Testis (tissue), 2 donors: ENCODE data around the gene PHYKPL.

Experiments used
- POLR2A ChIP-seq: fragments of 450-650 bp; IDR thresholded peaks from one replicate; pipeline ENCODE4 v1.6.1; 2017; ENCODE audit warnings: antibody characterized with exemption, mild to moderate bottlenecking, moderate library complexity
- TF ChIP-seq, protein P1 (sequence below), 3 experiments: fragments of 450-650 bp in 2 of 3; fragments of 200-600 bp in 1 of 3; sonication (generic) in 1 of 3; IDR thresholded peaks; one replicate each; pipeline ENCODE4 v1.5.1; 2016 to 2019; ENCODE audit warnings: antibody characterized with exemption in 3 of 3, mild to moderate bottlenecking in 2 of 3, moderate library complexity in 1 of 3

DNA sequence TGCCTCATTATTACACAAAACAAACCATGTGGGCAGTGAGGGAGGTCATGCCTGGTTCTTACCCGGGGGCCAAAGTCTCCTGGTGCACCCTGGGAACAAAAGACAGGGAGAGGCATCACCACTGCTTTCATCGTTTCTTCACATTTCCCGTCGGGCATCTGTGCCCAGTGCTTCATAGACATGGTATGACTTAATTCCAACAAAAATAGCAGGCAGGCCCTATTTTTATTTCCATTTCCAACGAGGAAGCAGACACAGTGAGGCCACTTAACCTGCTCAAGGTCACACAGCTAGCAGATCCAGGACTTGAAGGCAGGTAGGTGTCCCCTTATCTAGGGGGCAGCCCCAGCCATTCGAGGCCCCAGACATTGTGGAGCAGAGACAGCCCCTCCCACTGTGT, 34.6 kb upstream of the PHYKPL start:
- TF ChIP-seq, protein P1, sequence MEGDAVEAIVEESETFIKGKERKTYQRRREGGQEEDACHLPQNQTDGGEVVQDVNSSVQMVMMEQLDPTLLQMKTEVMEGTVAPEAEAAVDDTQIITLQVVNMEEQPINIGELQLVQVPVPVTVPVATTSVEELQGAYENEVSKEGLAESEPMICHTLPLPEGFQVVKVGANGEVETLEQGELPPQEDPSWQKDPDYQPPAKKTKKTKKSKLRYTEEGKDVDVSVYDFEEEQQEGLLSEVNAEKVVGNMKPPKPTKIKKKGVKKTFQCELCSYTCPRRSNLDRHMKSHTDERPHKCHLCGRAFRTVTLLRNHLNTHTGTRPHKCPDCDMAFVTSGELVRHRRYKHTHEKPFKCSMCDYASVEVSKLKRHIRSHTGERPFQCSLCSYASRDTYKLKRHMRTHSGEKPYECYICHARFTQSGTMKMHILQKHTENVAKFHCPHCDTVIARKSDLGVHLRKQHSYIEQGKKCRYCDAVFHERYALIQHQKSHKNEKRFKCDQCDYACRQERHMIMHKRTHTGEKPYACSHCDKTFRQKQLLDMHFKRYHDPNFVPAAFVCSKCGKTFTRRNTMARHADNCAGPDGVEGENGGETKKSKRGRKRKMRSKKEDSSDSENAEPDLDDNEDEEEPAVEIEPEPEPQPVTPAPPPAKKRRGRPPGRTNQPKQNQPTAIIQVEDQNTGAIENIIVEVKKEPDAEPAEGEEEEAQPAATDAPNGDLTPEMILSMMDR (IDR thresholded peaks at IDR 0.05) = no peak
- no peak for TF ChIP-seq POLR2A
